ENCODE measurements around the gene SORCS2.

Gene SORCS2

DNA sequence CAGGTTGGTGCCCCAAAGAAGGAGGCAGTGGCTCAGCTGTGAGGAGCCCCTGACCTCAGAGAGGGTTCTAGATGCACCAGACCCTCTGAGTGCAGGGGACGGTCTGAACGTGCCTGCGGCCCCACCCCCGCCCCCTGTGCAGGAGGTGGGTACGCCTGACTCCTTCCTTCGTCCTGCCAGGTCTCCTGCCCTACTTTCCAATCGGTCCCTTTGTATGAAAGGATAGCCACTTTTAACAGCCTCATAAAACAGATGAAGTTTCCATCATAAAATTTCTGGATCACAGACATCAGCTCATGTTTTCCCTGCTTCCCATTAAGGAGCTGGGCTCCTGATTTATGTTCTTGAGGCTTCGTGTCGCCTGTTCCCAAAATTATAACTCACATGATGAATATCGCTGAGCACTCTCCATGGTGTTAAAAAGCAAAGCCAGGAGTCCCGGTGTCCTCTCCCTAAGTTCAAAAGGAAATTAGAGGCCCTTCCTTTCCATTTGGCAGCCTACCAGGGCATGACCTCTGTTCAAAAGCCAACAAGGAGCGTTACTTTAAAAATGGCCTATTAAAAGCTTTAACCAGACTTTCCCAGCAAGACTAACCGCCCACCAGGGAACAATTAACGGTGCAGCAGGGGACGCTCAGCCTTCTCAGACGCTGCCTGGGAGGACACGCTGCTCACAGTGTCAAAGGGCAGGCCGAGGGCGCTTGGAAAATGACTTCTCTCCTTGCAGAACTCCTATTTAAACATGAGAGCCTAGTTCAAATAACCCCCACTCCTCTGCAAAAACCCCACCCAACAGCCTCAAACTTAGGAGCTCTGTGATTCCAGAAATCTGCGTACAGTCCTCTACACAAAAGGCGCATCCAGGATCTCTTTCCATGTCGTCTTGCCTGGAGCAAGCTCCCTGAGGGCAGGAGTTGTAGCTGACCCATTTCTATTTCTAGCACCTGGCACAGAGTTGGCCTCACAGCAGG is 565.4 kb downstream of the SORCS2 start:
- no peak for DNase-seq (ENCODE audit: low read depth, low spot score)

DNA sequence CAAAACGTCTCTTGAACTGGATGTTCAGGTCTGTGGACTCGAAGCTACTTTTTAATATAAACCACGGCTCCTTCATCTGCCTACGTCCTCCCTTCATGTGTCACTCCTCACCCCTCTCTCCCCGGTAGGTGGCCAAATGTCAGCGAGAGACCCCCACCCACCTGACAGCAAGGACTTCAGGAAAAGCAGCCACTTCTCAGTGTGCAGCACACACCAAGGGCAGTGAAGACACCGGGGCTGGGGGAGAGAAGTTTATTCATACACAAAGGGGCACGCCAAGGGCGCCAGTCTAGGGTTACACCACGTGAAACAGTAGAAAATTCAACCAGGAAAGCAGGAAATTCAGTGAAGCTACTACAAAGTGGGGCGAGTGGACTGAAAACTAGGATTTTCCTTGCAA is 566.1 kb downstream of the SORCS2 start:
- DNase-seq (ENCODE audit: low read depth, low spot score), result no peak

DNA sequence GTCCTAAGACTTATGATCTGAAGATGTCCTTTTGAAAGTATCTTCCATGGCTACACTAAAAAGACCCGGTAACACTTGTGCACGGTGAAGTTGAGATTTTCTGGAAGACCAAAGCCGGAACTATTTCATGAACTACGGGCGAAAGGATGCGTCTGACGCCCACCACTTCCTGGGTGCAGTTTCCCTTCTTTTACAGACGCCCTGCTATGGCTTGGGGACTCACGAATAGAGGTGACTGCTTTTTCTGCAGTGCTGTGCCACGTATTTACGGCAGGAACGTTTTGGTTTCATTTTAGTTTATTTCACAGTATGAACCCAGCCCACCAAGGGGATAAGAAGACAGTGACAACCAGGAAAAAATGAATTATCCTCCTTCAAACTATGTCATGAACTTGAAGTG is 566.9 kb downstream of the SORCS2 start:
- no peak for DNase-seq (ENCODE audit: low read depth, low spot score)

DNA sequence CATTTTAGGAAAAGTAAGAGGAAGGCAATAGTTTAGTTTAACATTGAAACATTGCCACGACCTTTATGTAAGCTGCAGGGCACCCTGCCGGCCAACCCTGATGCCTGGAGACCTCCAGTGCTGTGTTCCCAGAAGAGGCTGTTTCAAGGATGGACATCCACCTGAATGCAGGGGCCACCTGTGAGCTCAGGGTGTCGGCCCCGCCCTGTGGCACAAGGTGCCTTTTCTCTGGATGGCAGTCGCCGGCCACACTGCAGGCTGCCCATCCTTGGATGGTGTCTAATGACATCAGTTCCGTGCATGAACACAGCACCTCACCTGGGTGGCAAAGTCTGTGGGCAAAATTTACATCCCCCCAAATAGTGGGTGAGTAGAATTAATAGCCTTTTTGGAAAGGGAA is 567.3 kb downstream of the SORCS2 start:
- no peak for DNase-seq (ENCODE audit: low read depth, low spot score)

DNA sequence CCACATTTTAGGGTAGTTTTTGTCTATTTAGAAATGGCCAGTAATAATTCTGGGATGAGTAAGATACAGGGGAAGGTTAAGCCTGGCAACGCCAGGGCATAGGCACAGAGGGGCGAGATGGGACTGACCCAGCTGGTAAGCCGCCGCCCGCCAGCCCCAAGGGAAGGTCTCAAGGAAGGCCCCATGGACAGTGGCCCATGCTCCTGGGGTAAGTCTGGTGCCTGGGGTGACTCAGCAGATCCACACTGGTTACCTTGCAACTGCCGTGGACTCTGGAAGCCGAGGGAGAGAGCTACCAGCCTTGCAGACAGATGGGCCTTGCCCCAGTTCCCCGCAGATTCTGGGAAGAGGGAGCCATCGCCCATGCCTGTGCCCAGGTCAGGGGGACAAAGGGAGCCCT is 567.9 kb downstream of the SORCS2 start:
- no peak for DNase-seq (ENCODE audit: low read depth, low spot score)

DNA sequence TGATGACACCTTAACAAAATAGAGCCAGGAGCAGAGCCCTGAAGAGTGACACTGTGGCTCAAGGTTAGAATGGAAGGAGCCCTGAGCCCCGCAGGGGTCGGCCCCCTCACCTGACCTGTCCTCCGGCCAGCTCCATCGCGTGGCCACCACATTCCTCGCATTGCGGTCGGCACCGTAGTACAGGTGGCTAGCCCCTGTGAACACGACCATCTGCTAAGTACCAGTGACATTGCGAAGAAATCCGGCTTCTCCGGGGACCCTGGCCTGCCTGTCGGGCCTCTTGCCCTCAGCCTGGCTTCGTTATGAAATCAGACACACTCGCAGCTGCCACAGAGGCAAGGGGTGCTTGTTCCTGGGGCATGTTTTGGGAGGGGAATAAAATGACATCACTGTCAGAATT is 568.4 kb downstream of the SORCS2 start:
- no peak for DNase-seq (ENCODE audit: low read depth, low spot score)

DNA sequence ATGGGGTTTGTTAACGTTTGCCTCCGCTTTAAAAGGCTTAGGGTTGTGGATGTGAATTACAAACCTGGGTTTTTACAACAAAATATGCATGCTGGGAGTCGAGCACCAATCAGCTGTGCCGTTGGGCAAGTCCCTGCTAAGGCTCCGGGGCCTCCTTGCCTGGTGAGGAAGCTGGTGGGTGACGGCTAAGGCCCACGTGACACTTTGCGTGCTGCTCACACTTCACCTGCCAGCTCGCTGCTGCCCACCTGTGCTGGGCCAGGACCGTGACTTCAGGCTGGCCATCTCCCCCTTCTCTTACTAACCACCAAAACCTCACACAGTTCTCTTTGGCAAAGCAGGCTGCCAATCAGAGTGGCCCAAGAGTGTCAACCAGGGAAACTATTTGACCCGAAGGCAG is 569.0 kb downstream of the SORCS2 start:
- DNase-seq (ENCODE audit: low read depth, low spot score), result no peak

DNA sequence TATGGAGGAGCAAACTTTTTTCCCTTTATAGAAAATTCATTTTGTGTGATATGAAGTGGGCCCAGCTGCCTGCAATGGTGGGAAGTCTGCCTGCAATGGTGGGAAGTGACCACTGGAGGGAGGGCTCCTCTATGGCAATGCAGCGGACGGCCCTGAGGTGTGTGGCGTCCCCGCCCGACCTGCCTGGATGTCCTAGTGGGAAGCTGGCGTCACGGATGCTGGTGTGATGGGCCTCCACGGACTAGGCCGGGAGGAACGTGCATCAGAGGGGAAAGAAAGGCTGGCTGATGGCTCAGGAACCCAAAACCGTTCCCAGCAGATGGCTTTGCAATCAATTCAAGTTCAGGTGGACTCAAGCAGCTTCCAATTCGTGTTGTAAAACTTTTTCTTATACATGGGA is 569.4 kb downstream of the SORCS2 start:
- DNase-seq (ENCODE audit: low read depth, low spot score), result peak; percentile 82

DNA sequence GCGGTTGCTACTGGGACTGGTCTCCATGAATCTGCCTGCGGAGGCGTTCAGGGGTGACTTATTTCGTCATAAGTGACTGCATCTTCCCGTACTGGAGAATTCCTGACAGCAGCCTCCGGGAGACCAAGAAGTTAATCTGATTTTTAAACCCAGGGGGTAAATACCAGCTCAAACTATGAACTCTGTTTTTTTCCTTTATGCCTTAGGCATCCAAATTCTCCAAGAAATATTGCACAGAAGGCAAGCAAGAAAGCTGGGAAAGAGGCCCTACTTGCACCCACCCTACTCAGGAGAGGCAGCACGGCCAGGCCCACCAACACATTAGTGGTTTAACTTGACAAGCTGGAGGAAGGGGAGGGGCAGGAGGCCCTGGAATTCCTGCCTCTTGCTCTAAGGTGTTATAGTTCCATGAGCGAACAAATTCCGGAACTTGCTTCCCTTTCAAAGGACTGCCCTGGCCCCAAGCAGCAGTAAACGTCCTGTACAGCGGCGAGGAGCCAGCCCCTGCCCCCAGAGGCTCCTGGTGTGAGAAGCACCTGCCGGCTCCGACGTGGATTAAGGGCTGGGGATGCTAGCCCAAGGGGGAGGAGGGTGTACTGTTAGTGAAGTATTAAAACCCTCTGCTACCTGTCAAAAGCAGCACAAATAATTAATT is 570.2 kb downstream of the SORCS2 start:
- DNase-seq (ENCODE audit: low read depth, low spot score), result no peak

DNA sequence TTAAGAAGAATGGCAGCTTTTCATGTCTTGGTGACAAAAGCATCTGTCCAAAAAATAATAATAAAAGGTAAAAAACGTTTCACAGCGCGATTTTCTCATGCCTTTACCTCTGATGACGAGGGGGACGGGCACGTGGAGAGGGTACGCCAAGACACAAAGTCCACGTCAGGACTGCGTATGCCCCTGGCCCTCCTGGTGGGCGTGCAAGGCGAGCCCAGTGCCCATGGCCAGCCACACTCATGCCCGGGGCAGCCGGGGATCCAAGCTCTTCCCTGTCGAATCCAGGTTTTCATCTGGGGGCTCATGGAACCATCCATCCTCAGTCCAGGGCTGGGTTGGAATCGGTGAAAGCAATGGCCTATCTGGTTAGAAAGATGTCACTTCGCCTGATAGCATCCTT is 570.8 kb downstream of the SORCS2 start:
- DNase-seq (ENCODE audit: low read depth, low spot score), result no peak

DNA sequence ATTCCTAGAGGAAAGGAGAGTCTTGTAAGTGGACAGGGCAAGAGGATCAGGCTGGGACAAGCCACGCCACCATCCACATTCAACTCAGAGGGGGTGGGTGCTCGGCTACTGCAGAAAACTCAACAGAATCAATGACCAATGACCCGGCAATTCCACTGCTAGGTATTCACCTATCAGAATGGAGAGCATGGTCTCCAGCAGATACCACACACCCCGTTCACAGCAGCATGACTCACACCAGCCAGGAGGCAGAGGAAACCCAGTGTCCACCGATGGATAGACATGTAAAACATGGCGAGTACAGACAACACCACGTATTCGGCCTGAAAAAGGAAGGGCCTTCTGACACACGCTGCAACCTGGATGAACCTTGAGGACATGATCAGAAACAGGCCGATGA is 571.5 kb downstream of the SORCS2 start:
- peak; percentile 80 for DNase-seq (ENCODE audit: low read depth, low spot score)

DNA sequence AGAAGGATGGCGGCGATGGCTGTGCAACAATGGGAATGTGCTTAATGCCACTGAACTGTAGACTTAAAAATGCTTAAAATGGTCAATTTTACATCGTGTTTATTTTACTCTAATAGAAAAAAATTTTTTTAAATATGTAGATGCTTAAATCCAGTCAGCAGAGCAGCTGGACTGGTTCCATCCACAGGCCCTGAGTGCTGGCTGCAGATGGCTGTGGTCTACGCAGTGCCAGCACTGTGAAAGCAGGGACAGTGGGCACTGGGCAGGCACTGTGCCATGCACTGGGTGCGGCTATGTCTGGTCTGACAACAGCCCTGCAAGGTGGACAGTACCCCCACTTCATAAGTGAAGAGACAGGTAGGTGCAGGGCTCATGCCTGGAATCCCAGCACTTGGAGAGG is 572.1 kb downstream of the SORCS2 start:
- DNase-seq (ENCODE audit: low read depth, low spot score), result no peak

DNA sequence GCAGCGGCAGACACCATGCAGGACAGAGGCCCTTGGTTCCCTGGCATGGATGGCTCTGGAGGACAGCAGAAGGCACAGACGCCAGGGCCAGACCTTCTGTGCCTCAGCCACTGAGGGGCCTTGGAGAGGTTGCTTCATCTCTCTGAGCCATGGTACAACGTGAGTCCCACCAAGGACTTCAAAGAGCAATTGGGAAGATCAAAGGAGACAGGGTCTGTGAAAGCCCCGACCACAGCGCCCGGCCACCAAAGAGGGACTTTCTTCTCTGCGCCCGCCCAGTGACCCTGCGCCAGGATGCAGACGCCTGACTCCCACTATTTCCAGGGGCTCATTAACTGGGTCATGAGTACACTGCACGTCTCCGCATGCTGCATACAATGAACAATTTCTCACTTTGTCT is 573.3 kb downstream of the SORCS2 start:
- DNase-seq (ENCODE audit: low read depth, low spot score), result no peak

DNA sequence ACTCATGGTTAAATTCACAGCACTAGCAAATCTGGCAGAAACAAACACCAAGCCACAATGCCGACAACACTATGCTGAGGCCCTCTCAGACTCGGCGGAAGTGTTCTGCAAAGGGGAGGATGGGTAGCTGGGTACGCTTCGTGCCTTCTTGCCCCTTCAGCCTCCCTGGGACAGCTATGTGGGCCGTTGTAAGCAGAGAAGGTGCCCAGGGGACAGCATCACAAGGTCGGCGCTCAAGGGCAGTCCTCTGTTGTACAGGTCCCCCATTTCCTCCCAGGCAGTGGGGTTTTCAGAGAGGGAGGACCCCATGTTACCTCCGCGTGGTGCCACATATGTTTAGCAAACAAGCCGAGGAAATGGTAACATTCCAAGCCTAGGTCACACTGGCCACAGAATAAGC is 573.7 kb downstream of the SORCS2 start:
- no peak for DNase-seq (ENCODE audit: low read depth, low spot score)

DNA sequence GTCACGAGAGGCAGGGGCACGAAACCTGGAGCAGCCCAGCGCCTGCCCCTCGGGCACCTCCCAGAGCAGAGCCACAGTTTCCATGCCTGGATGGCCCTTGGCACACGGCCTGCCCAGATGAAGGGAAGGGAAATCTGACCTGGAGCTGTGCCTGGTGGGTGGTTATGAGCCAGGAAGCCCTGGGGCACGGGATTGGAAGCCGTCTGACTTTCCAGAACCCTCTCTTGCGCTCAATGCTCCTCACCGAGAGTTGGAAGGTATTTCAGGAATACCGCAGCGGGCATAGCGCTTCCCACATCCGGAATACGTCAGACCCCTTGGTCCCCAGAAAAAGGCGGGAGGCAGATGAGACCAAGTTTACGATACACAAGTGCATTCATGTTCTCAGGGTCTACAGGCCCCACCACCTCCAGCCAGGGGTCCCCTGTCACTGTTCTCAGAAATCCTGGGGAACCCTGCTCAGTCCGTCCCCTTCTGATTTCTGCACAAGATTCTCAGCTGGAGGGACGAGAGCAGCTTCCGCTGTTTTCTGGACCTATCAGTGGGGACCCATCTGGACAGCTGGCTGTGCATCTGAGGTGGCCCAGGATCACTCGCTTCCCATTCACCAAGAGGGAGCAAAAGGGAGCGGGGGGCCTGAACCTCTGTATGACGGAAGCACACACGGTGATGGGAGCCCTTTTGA is 574.5 kb downstream of the SORCS2 start:
- peak; percentile 56 for DNase-seq (ENCODE audit: low read depth, low spot score)

DNA sequence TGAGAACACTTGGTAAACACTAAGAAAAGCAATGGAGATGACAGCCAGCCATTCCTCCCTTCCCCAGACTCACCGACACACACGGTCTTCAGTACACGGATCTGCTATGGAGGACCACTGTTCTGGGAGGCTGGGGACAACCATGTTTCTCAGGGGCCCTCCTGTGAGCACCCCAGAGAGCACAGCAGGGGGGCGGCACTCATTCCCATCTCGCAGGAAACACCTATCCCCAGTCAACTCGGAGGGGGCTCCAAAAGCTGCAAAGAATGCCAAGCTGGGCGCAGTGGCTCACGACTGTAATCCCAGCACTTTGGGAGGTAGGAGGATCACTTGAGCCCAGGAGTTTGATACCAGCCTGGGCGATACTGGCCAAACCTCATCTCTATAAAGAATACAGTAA is 575.2 kb downstream of the SORCS2 start:
- no peak for DNase-seq (ENCODE audit: low read depth, low spot score)

DNA sequence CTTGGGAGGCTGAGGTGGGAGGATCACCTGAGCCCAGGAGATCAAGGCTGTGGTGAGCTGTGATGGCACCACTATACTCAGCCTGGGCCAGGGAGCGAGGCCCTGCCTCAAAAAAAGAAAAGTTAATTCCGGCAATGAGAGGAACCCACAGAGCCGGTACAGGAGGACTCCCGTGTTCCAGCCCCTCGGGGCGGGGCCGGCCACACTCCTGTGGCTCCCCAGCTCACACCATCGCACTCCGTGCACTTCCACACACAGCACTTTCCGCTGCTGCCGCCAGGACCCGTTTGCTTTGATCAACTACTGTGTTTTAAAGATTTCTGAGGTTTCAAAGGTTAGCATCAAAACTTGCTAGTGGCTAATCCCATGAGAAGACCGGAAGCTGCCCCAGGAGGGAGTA is 575.6 kb downstream of the SORCS2 start:
- DNase-seq (ENCODE audit: low read depth, low spot score), result no peak

DNA sequence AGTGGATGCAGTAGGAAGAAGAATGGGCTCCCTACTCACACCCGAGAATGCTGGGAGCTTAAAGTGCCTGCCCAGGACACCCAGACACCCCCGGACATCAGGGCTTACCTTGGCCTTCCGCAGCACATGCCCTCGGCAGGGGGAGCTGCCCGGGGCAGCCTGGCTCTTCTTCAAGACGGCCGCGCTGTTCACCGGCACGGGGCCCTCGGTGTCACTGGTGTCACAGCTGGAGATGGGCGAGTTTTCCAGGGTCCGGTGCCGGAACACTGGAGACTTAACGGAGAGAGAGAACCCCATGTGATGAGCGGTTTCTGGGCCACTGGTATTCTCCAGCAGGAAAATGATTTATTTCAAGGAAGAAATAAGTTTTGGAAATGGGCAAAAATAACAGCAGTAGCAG is 576.4 kb downstream of the SORCS2 start:
- DNase-seq (ENCODE audit: low read depth, low spot score), result no peak

DNA sequence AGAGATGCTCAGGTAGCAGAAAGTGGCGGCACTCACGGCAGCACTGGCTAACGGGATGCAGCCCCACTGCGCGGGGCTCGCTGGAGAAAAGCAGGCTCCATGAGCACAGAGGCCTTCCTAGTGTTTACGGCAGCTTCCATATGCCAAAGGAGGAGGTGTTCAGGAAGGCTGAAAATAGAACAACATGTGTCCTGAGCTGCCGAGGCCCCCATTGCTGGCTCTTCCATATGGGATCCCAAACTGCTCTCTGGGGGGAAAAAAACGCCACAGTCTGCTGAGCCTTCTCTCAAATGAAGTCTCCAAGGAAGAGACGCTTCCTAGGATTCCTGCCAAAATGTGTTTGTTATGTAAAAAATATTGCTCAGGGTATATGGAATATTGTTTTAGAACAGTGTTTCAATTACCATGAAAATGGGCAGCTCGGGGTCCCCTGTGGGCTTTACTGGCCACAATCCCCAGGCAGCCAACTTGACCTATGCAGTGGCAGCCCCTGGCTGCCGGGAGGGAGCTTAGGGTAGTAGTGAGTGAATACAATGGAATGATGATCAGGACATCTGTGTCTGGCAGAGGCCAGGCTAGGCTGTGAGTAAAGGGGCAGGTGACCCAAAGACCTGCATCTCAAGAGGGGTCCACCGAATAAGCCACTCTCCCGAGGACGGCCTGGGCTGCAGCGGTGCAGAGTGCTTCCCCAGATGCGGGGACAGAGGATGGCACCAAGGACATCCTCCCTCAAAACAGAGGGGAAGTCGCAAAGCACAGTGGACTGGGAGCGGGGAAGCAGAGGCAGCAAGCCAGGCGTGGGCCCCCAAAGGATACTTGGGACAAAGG is 577.3 kb downstream of the SORCS2 start:
- no peak for DNase-seq (ENCODE audit: low read depth, low spot score)

DNA sequence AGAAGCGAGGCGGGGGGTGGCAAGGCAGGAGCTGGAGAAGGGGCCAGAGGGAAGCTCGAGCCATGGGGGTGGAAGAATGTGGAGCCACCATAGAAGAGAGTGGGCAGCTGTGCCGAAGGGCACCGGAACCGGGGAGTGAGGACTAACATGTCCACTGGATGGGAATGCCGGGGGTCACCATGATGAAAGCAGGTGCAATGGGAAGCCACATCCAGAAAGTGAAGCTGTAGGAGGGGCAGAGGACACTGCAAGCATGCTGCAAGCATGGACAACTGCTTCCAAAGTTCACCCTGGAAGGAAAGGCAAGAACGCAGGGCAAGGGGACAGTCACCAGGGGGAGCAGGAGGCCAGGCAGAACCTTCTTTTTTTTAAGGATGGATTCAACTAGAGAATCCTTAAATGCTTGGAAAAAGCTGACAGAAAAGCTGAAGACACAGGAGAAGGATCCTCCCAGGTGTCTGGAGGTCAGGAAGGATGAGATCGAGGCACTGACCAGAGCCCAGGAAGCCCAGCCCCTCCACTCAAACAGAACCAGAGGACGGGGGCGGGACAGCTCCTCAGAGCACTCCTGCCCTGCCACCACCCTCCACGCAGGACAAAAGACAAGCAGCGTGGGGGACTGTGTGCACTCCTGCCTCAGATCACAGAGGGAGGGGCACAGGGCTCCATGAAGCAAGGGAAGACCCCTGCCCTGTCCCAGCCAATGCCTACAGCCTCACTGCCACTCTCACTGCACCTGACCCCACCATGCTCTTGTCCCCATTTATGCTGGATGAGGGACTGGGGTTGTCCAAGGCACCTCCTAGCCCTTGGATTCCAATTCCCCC is 578.1 kb downstream of the SORCS2 start:
- peak; percentile 36 for DNase-seq (ENCODE audit: low read depth, low spot score)

DNA sequence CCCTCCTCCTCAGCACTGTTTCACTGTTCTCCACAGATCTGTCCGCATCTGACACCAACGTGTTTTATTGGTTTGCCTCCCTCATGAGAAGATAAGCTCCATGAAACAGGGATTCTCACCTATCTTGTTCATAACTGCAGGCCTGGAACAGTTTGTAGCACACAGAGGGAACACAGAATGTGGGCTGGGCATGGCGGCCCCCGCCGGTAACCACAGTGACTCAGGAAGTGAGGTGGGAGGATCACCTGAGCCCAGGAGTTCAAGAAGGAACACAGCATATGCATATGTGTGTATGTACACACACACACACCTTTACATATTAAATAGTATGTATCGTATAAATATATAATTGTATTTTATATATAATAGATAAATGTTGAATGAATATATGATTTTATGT is 578.7 kb downstream of the SORCS2 start:
- DNase-seq (ENCODE audit: low read depth, low spot score), result no peak
